Panc1 (cell line): ENCODE measurements around the gene MLLT3. TPM values are rescaled to one million over a fixed set of nuclear protein-coding genes. Genes with fewer than 3 reads are reported as not detected.

Experiments
- ATAC-seq: fragments of 200-7000 bp; cut with Tn5 transposase; 2 replicates; pipeline ENCODE4 v1.9.1; 2020; ENCODE audit warnings: mild to moderate bottlenecking, moderate library complexity
- BruUV-seq: library from RNA; stranded (reverse); fragments of 400-500 nt; replicated peaks from 2 replicates; lab custom pipeline; 2021; lab: Mats Ljungman, UMichigan
- CTCF ChIA-PET: fragments of 300-600 bp; sonication (Branson Sonifier 250); formaldehyde crosslinking; loops from one replicate; lab custom pipeline; 2022; ENCODE audit warnings: antibody characterized with exemption; lab: Charles Lee
- POLR2A ChIA-PET: fragments of 300-600 bp; sonication (Branson Sonifier 250); formaldehyde crosslinking; loops from one replicate; lab custom pipeline; 2022; ENCODE audit warnings: antibody characterized with exemption; lab: Charles Lee
- DNase-seq: peaks from one replicate; pipeline ENCODE4 v3.0.0-alpha.2; 2010; ENCODE audit warnings: low read depth, low spot score
- H3K27ac ChIP-seq: 2 replicates; pipeline ENCODE4 v1.5.1; 2011; ENCODE audit warnings: mild to moderate bottlenecking, low read length, inconsistent platforms
- H3K27me3 ChIP-seq: fragments of 200-500 bp; sonication (Bioruptor generic); 2 replicates; pipeline ENCODE4 v1.6.0; 2014; ENCODE audit warnings: low read length, inconsistent platforms; ENCODE audit not compliant: control insufficient read depth, insufficient read depth
- H3K36me3 ChIP-seq: fragments of 200-500 bp; sonication (Bioruptor generic); 2 replicates; pipeline ENCODE4 v1.5.1; 2014; ENCODE audit warnings: inconsistent platforms, mild to moderate bottlenecking, low read length, moderate library complexity; ENCODE audit not compliant: control insufficient read depth, insufficient read depth
- H3K4me1 ChIP-seq: 2 replicates; pipeline ENCODE4 v1.5.1; 2011; ENCODE audit warnings: inconsistent platforms, mild to moderate bottlenecking, low read length, moderate library complexity; ENCODE audit not compliant: control insufficient read depth, insufficient read depth
- H3K4me3 ChIP-seq, 2 experiments: 2 replicates each; pipeline ENCODE4 v1.5.1; 2011 to 2012; ENCODE audit warnings: low read depth in 2 of 2, low read length in 2 of 2, mild to moderate bottlenecking in 2 of 2, inconsistent platforms in 1 of 2, moderate library complexity in 1 of 2
- H3K9me3 ChIP-seq: fragments of 200-500 bp; sonication (Bioruptor generic); 2 replicates; pipeline ENCODE4 v1.5.1; 2014; ENCODE audit warnings: low read depth, mild to moderate bottlenecking, inconsistent platforms, low read length, moderate library complexity; ENCODE audit not compliant: control insufficient read depth, insufficient read depth
- POLR2AphosphoS5 ChIP-seq: IDR thresholded peaks from 2 replicates; pipeline ENCODE4 v1.6.1; 2012; ENCODE audit warnings: mild to moderate bottlenecking, low read depth, low read length, moderate library complexity
- SIN3A ChIP-seq: IDR thresholded peaks from 2 replicates; pipeline ENCODE4 v1.6.1; 2012; ENCODE audit warnings: low read depth, mild to moderate bottlenecking, low read length, moderate library complexity, borderline replicate concordance; ENCODE audit not compliant: insufficient read depth
- TCF7L2 ChIP-seq: IDR thresholded peaks from 2 replicates; pipeline ENCODE4 v1.6.1; 2011; ENCODE audit warnings: mild to moderate bottlenecking, low read depth, low read length, inconsistent platforms
- in situ Hi-C: cut with HindIII; loops from 2 replicates; pipeline ENCODE4 v1.10.0; 2016; ENCODE audit warnings: low sequenced_read_pairs, low pct_unique_long_range_greater_than_20kb
- intact Hi-C: fragments of 100-400 bp; cut with micrococcal nuclease; formaldehyde crosslinking; loops from one replicate; pipeline ENCODE4 v1.10.0; 2022; ENCODE audit not compliant: unreplicated experiment
- total RNA-seq: library from RNA; stranded (reverse); gene quantifications from one replicate; pipeline ENCODE4 v1.2.1, GENCODE V29; 2021; ENCODE audit not compliant: unreplicated experiment
- TF ChIP-seq, protein P1 (sequence below): fragments of 450-650 bp; IDR thresholded peaks from 2 replicates; pipeline ENCODE4 v1.5.1; 2017; ENCODE audit warnings: mild to moderate bottlenecking
- TF ChIP-seq, protein P2 (sequence below), 2 experiments: IDR thresholded peaks; 2 replicates each; pipeline ENCODE4 v1.6.1; 2011 to 2012; ENCODE audit warnings: low read depth in 2 of 2, control low read depth in 1 of 2, low read length in 1 of 2, mild to moderate bottlenecking in 1 of 2, moderate library complexity in 1 of 2; ENCODE audit not compliant: insufficient read depth in 1 of 2

MLLT3 gene
- total RNA-seq, 1 experiment from 2014 or later, result 0.49 TPM

DNA sequence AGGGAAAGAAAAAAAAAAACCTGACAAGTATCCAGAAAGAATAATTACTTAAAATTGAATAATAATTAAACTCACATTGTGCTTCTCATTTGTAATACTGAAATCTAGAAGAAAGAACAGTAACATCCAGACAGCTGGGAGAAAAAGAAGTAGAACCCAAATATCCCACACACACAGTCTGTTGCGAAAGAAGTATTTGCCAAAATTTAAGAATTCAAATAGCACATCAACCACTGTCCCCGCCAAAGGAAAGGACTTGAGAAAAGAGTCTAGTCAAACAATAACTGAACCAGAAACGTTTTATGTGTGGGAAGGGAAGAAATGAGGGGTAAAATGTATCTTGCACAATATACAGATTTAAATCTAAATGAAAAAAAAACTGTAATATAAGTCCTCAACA is 202.8 kb downstream of the MLLT3 start:
- no peaks in the 10 kb centered on the region for H3K36me3 ChIP-seq
- CTCF ChIA-PET, result no interaction called here
- POLR2A ChIA-PET, result no interaction called here
- ATAC-seq (no peak), DNase-seq (no peak)
- TF ChIP-seq, protein P1, sequence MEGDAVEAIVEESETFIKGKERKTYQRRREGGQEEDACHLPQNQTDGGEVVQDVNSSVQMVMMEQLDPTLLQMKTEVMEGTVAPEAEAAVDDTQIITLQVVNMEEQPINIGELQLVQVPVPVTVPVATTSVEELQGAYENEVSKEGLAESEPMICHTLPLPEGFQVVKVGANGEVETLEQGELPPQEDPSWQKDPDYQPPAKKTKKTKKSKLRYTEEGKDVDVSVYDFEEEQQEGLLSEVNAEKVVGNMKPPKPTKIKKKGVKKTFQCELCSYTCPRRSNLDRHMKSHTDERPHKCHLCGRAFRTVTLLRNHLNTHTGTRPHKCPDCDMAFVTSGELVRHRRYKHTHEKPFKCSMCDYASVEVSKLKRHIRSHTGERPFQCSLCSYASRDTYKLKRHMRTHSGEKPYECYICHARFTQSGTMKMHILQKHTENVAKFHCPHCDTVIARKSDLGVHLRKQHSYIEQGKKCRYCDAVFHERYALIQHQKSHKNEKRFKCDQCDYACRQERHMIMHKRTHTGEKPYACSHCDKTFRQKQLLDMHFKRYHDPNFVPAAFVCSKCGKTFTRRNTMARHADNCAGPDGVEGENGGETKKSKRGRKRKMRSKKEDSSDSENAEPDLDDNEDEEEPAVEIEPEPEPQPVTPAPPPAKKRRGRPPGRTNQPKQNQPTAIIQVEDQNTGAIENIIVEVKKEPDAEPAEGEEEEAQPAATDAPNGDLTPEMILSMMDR, result no peak
- TF ChIP-seq, protein P2, sequence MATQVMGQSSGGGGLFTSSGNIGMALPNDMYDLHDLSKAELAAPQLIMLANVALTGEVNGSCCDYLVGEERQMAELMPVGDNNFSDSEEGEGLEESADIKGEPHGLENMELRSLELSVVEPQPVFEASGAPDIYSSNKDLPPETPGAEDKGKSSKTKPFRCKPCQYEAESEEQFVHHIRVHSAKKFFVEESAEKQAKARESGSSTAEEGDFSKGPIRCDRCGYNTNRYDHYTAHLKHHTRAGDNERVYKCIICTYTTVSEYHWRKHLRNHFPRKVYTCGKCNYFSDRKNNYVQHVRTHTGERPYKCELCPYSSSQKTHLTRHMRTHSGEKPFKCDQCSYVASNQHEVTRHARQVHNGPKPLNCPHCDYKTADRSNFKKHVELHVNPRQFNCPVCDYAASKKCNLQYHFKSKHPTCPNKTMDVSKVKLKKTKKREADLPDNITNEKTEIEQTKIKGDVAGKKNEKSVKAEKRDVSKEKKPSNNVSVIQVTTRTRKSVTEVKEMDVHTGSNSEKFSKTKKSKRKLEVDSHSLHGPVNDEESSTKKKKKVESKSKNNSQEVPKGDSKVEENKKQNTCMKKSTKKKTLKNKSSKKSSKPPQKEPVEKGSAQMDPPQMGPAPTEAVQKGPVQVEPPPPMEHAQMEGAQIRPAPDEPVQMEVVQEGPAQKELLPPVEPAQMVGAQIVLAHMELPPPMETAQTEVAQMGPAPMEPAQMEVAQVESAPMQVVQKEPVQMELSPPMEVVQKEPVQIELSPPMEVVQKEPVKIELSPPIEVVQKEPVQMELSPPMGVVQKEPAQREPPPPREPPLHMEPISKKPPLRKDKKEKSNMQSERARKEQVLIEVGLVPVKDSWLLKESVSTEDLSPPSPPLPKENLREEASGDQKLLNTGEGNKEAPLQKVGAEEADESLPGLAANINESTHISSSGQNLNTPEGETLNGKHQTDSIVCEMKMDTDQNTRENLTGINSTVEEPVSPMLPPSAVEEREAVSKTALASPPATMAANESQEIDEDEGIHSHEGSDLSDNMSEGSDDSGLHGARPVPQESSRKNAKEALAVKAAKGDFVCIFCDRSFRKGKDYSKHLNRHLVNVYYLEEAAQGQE (IDR thresholded peaks at IDR 0.05; ENCODE audit: insufficient read depth in 1 of 2, low read depth in 2 of 2, low read length in 1 of 2), result no peak
- TF ChIP-seq SIN3A, result no peak
- TF ChIP-seq POLR2AphosphoS5, result no peak
- no peak for TF ChIP-seq TCF7L2
- in situ Hi-C loops (no loop called here), intact Hi-C loops (no loop called here)
- no TSS peak for BruUV-seq
- H3K27me3 ChIP-seq, result no peaks in the 10 kb centered on the region
- H3K4me3 ChIP-seq, result no peak overlapping the region
- H3K4me1 ChIP-seq, result no peaks in the 10 kb centered on the region
- H3K27ac ChIP-seq, result no peak overlapping the region
- H3K9me3 ChIP-seq, result no peaks in the 10 kb centered on the region

DNA sequence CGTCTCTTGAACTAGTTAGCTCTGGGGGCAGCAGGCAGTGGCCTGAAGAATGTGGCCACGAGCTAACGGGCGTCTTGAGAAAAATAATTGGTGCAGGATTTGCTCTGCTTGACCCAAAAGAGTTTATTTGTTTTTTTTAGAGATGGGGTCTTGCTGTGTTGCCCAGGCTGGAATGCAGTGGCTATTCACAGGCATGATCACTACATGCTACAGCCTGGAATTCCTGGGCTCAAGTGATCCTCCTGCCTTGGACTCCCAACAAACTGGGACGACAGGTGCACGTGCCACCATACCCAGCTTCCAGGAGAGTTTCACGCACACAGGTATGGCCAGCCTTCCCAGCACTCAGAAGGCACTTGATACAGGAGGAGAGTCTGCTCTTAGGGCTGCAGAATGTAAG is 203.8 kb downstream of the MLLT3 start:
- ATAC-seq (no peak), DNase-seq (no peak)
- intact Hi-C loops, result no loop called here
- no peaks in the 10 kb centered on the region for H3K4me1 ChIP-seq
- CTCF ChIA-PET, result no interaction called here
- H3K4me3 ChIP-seq, result no peak overlapping the region
- no peaks in the 10 kb centered on the region for H3K27me3 ChIP-seq
- H3K36me3 ChIP-seq, result no peaks in the 10 kb centered on the region
- POLR2A ChIA-PET, result no interaction called here
- no TSS peak for BruUV-seq
- in situ Hi-C loops, result no loop called here
- TF ChIP-seq POLR2AphosphoS5 (no peak), SIN3A (no peak), TCF7L2 (no peak)
- TF ChIP-seq, protein P2 (IDR thresholded peaks at IDR 0.05; ENCODE audit: insufficient read depth in 1 of 2, low read depth in 2 of 2, low read length in 1 of 2), result no peak
- TF ChIP-seq, protein P1, result no peak
- H3K9me3 ChIP-seq, result no peaks in the 10 kb centered on the region
- H3K27ac ChIP-seq, result no peak overlapping the region
